GM12878 (cell line): ENCODE measurements around the gene SULF2. TPM values are rescaled to one million over a fixed set of nuclear protein-coding genes. Genes with fewer than 3 reads are reported as not detected.

Experiments
- ATAC-seq: fragments of 200-7000 bp; cut with Tn5 transposase; 3 replicates; pipeline ENCODE4 v1.9.1; 2020; ENCODE audit warnings: mild to moderate bottlenecking, moderate library complexity
- BruUV-seq: library from RNA; stranded (reverse); fragments of 400-500 nt; replicated peaks from 2 replicates; lab custom pipeline; 2021; lab: Mats Ljungman, UMichigan
- CTCF ChIA-PET: fragments of 300-600 bp; sonication (Branson Sonifier 250); formaldehyde crosslinking; extraction: SDS; loops from one replicate; lab custom pipeline; 2021; ENCODE audit warnings: inconsistent platforms; lab: Yijun Ruan, JAX
- POLR2A ChIA-PET: fragments of 350-600 bp; formaldehyde crosslinking; extraction: SDS; loops from one replicate; lab custom pipeline; 2021; ENCODE audit warnings: inconsistent platforms; lab: Charles Lee
- RAD21 ChIA-PET: fragments of 300-600 bp; sonication (Branson Sonifier 250); formaldehyde crosslinking; loops from one replicate; lab custom pipeline; 2023; ENCODE audit warnings: antibody characterized with exemption; ENCODE audit not compliant: unreplicated experiment; lab: Charles Lee
- SMC1A ChIA-PET: fragments of 300-600 bp; sonication (Branson Sonifier 250); formaldehyde crosslinking; loops from one replicate; lab custom pipeline; 2023; ENCODE audit not compliant: unreplicated experiment, uncharacterized antibody; lab: Charles Lee
- DNase-seq: peaks from one replicate; pipeline ENCODE4 v3.0.0-alpha.2; 2011; ENCODE audit warnings: low read depth, low spot score
- FAIRE-seq: peaks from 3 replicates; lab custom pipeline; 2011; peaks lifted over from hg19 to GRCh38; lab: Jason Lieb, UNC
- H2AFZ ChIP-seq: 2 replicates; pipeline ENCODE4 v1.6.0; 2011; ENCODE audit warnings: low read depth, low read length, control low read depth; ENCODE audit not compliant: control insufficient read depth
- H3K27ac ChIP-seq: 2 replicates; pipeline ENCODE4 v1.5.1; 2011; ENCODE audit warnings: control low read depth; ENCODE audit not compliant: control insufficient read depth, insufficient read depth
- H3K27me3 ChIP-seq, 2 experiments: replicated peaks in 1 of 2; 2 replicates each; pipeline versions ENCODE4 v1.6.0 to v1.6.1; 2011; ENCODE audit warnings: low read length in 1 of 2; ENCODE audit not compliant: control insufficient read depth in 2 of 2, insufficient read depth in 2 of 2
- H3K36me3 ChIP-seq, 2 experiments: 2 replicates each; pipeline ENCODE4 v1.5.1; 2011; ENCODE audit warnings: low read length in 1 of 2; ENCODE audit not compliant: control insufficient read depth in 2 of 2, insufficient read depth in 2 of 2
- H3K4me1 ChIP-seq: 2 replicates; pipeline ENCODE4 v1.6.1; 2011; ENCODE audit warnings: mild to moderate bottlenecking, low read length, moderate library complexity, mixed read lengths; ENCODE audit not compliant: control insufficient read depth, insufficient read depth
- H3K4me2 ChIP-seq: 2 replicates; pipeline ENCODE4 v1.6.0; 2011; ENCODE audit warnings: control low read depth; ENCODE audit not compliant: control insufficient read depth, insufficient read depth
- H3K4me3 ChIP-seq: fragments of 200-600 bp; sonication (generic); 2 replicates; pipeline ENCODE4 v1.5.1; 2016
- H3K79me2 ChIP-seq: 2 replicates; pipeline ENCODE4 v1.6.0; 2011; ENCODE audit warnings: low read length; ENCODE audit not compliant: control insufficient read depth, insufficient read depth
- H3K9ac ChIP-seq: 2 replicates; pipeline ENCODE4 v1.8.0; 2011; ENCODE audit warnings: low read length, control low read depth, mixed read lengths; ENCODE audit not compliant: control insufficient read depth, insufficient read depth
- H3K9me3 ChIP-seq: replicated peaks from 3 replicates; pipeline ENCODE4 v1.5.1; 2011; ENCODE audit warnings: mild to moderate bottlenecking, low read length; ENCODE audit not compliant: control insufficient read depth, insufficient read depth
- H4K20me1 ChIP-seq: 2 replicates; pipeline ENCODE4 v1.6.0; 2011; ENCODE audit not compliant: control insufficient read depth, insufficient read depth
- CREB1 ChIP-seq: IDR thresholded peaks from 2 replicates; pipeline ENCODE4 v1.6.1; 2012; ENCODE audit warnings: low read depth, mild to moderate bottlenecking, inconsistent platforms
- CUX1 ChIP-seq: IDR thresholded peaks from 2 replicates; pipeline ENCODE4 v1.6.1; 2012; ENCODE audit warnings: improper control_type of control experiment, low read depth, low read length; ENCODE audit not compliant: insufficient replicate concordance
- ETV6 ChIP-seq, 2 experiments: fragments of 450-650 bp in 1 of 2; IDR thresholded peaks in 1 of 2; conservative IDR thresholded peaks in 1 of 2; 2 replicates each; pipeline ENCODE4 v1.6.1; 2014; ENCODE audit warnings: antibody characterized with exemption in 1 of 2, borderline replicate concordance in 1 of 2, low read depth in 1 of 2, mild to moderate bottlenecking in 1 of 2, moderate library complexity in 1 of 2
- ZNF217 ChIP-seq: fragments of 450-650 bp; IDR thresholded peaks from 2 replicates; pipeline ENCODE4 v1.6.1; 2017; ENCODE audit warnings: antibody characterized with exemption, mild to moderate bottlenecking
- WGBS: methylation state at CpG from one replicate; pipeline ENCODE4 v1.1.6; 2016; ENCODE audit warnings: low lambda C conversion rate; ENCODE audit not compliant: insufficient replicate concordance, insufficient coverage; ENCODE audit errors: missing lambda C conversion rate; 5-methylcytosine and 5-hydroxymethylcytosine counted together
- in situ Hi-C: fragments of 300-500 bp; cut with MboI; formaldehyde crosslinking; loops from 9 replicates; pipeline ENCODE4 v1.14.3; 2018; ENCODE audit warnings: mixed read lengths
- intact Hi-C: fragments of 100-400 bp; cut with micrococcal nuclease; formaldehyde crosslinking; loops from one replicate; pipeline ENCODE4 v1.14.2; 2022; ENCODE audit not compliant: unreplicated experiment
- polyA plus RNA-seq, 11 experiments: library from polyadenylated mRNA; depleted of rRNA in 4 of 11; unstranded in 6 of 11; stranded (reverse) in 5 of 11; fragments of >200 nt; fragmentation: Nextera tagmentation in 4 of 11; fragmentation: Illumina TruSeq in 1 of 11; extraction: Ambion mirVana in 4 of 11; extraction: Trizol in 1 of 11; gene quantifications; 1 replicate in 1 of 11; 2 replicates in 10 of 11; pipeline versions ENCODE4 v1.2.1 to v1.2.3, GENCODE V29; 2011 to 2016; ENCODE audit warnings: inconsistent platforms in 2 of 11, missing spikeins in 2 of 11, low read depth in 1 of 11
- total RNA-seq, 4 experiments: library from RNA; depleted of rRNA in 3 of 4; stranded (reverse); fragments of >200 nt in 3 of 4; fragmentation: Illumina TruSeq in 1 of 4; extraction: Trizol in 1 of 4; gene quantifications; 2 replicates each; pipeline versions ENCODE4 v1.2.1 to v1.2.3, GENCODE V29; 2013 to 2021
- TF ChIP-seq, protein P1 (sequence below): fragments of 450-650 bp; IDR thresholded peaks from 2 replicates; pipeline ENCODE4 v1.6.1; 2016; ENCODE audit warnings: mild to moderate bottlenecking

SULF2 gene
- total and polyA plus RNA-seq, 10 of the 15 experiments (the other 5 are each of a cell fraction or from before 2014, with no cell fraction given) = 0.69 to 4.1 (median 1.6) TPM

DNA sequence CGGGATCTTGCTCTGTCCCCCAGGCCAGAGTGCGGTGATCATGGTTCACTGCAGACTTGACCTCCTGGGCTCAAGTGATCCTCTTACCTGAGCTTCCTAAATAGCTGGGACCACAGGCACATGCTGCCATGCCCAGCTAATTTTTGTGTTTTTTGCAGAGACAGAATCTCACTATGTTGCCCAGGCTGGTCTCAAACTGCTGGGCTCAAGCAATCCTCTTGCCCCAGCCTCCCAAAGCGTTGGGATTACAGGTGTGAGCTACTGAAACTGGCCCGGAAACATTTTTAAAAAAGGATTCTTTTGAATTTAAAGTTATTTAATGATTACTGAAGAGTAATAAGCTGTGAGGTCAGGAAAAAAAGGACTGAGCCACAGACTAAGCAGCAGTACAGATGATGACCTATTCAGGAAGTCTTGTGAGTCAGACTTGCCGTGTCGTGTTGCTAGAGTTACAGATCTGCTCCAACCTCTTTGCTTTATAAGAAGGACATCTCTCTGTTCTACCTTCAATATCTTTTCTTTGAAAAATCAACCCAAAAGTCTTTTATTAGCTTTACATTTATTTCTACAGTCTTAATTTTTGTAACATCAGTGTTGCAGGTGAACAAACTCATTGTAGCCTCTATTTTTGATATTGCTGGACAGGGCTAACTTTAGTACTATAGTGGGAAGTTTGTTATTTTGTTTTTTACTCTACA lies 174.9 kb downstream of the SULF2 start (continued):
- TF ChIP-seq, protein P1, sequence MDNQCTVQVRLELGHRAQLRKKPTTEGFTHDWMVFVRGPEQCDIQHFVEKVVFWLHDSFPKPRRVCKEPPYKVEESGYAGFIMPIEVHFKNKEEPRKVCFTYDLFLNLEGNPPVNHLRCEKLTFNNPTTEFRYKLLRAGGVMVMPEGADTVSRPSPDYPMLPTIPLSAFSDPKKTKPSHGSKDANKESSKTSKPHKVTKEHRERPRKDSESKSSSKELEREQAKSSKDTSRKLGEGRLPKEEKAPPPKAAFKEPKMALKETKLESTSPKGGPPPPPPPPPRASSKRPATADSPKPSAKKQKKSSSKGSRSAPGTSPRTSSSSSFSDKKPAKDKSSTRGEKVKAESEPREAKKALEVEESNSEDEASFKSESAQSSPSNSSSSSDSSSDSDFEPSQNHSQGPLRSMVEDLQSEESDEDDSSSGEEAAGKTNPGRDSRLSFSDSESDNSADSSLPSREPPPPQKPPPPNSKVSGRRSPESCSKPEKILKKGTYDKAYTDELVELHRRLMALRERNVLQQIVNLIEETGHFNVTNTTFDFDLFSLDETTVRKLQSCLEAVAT = 0 out of 2 replicates have a peak, but pooled peaks have one; percentile 42
- TF ChIP-seq ZNF217 (no peak), CREB1 (peak; percentile 59)

DNA sequence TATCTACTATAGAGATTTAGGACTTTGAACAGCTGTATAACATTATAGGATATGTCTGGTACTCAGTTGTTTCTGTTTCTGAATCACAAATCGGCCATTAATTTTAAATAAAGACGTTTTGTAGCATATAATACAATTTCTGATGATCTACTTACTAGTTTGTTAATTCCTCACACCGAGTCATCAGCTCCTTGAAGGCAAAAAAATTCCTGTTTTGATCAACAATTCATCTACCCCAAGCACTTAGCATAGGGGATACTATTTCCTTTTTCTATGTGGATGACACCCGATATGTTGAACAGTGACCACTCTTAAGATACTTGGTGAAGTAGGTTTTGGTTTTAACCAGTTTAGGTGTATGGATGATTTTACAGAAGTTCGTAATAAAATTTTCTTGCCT lies 176.3 kb downstream of the SULF2 start:
- in situ Hi-C loops = no loop called here
- SMC1A ChIA-PET = interaction anchor here (0.7 to 3.5 kb wide), 13 partner anchors 10 to 225 kb away, joined by 3 to 27 read pairs (median 8); no protein-coding TSS in a partner anchor
- FAIRE-seq = no peak
- Histone ChIP-seq H3K9me3 (no peaks in the 10 kb centered on the region; the same call in 2 of the 3 replicates), H3K4me2 (no peak overlapping the region), H3K36me3 (peaks cover 2 to 8% of the 10 kb centered on the region in 2 experiments; a peak in 3 of 4 replicates), H3K27ac (no peak overlapping the region), H3K79me2 (peaks cover 82% of the 10 kb centered on the region), H3K9ac (no peak overlapping the region), H3K4me1 (peaks cover 6% of the 10 kb centered on the region), H2AFZ (no peak overlapping the region), H3K27me3 (no peaks in the 10 kb centered on the region), H3K4me3 (no peak overlapping the region), H4K20me1 (no peaks in the 10 kb centered on the region; the same call in 1 of the 2 replicates)
- POLR2A ChIA-PET = interaction anchor here (0.6 to 2.4 kb wide), 3 partner anchors 8 to 166 kb away, joined by 3 to 13 read pairs (median 9); partner anchors contain the start of gene NCOA3
- WGBS = 96% methylated on average over 5 of the region's 5 CpGs
- CTCF ChIA-PET = interaction anchor here (0.9 to 4.2 kb wide), 8 partner anchors 8 to 336 kb away, joined by 3 to 17 read pairs (median 6); partner anchors contain the start of gene NCOA3
- ATAC-seq = no peak
- no TSS peak for BruUV-seq
- TF ChIP-seq CUX1 = no peak
- peak in 1 of 2 experiments; percentile 81; a peak in 1 of 4 replicates for TF ChIP-seq ETV6 (conservative IDR thresholded peaks at IDR 0.05 in 1 of 2, IDR thresholded peaks at IDR 0.05 in 1 of 2; ENCODE audit: borderline replicate concordance in 1 of 2, low read depth in 1 of 2)
- DNase-seq = no peak
- RAD21 ChIA-PET = interaction anchor here (1.1 to 4.1 kb wide), 4 partner anchors 11 to 105 kb away, joined by 3 to 18 read pairs (median 10); no protein-coding TSS in a partner anchor
- intact Hi-C loops = no loop called here
